ENCODE results near the gene ANO8.

- TF ChIP-seq POLR2A (IDR thresholded peaks at IDR 0.05; ENCODE audit: low read length) (no peak), GATA1 (IDR thresholded peaks at IDR 0.05; ENCODE audit: low read depth, low read length) (no peak)
These were observed 47.9 kb downstream of the ANO8 start for GRCh38 chr19:17286752-17287151.

Data from erythroblast (primary cell).